Heart right ventricle (tissue), 16 donors: ENCODE results near the gene ZBTB9. TPM values are rescaled to one million over a fixed set of nuclear protein-coding genes. Genes with fewer than 3 reads are reported as not detected.

ENCODE experiments used
- ATAC-seq, 8 donors: fragments of 200-7000 bp; cut with Tn5 transposase; one replicate each; pipeline ENCODE4 v1.9.1; 2020; ENCODE audit warnings: mild to moderate bottlenecking in 8 of 8, moderate library complexity in 8 of 8, moderate number of reproducible peaks in 1 of 8
- DNase-seq, 2 donors: peaks; one replicate each; pipeline ENCODE4 v3.0.0-alpha.2; 2020
- H3K27ac ChIP-seq, 10 donors: fragments of 200-600 bp; sonication (generic) in 2 of 10; one replicate each; pipeline versions ENCODE4 v1.5.0 to v1.8.0; 2020 to 2022; ENCODE audit warnings: mild to moderate bottlenecking in 3 of 10
- H3K27me3 ChIP-seq, 7 donors: fragments of 200-600 bp; one replicate each; pipeline ENCODE4 v1.8.0; 2021 to 2022; ENCODE audit warnings: mild to moderate bottlenecking in 2 of 7
- H3K36me3 ChIP-seq, 9 donors: fragments of 200-600 bp; sonication (generic) in 1 of 9; one replicate each; pipeline versions ENCODE4 v1.5.0 to v1.8.0; 2020 to 2022; ENCODE audit warnings: mild to moderate bottlenecking in 2 of 9
- H3K4me1 ChIP-seq, 9 donors: fragments of 200-600 bp; sonication (generic) in 1 of 9; one replicate each; pipeline versions ENCODE4 v1.5.0 to v1.8.0; 2020 to 2022; ENCODE audit warnings: mild to moderate bottlenecking in 4 of 9
- H3K4me3 ChIP-seq, 10 donors: fragments of 200-600 bp; sonication (generic) in 2 of 10; one replicate each; pipeline versions ENCODE4 v1.5.0 to v1.8.0; 2020 to 2022; ENCODE audit warnings: mild to moderate bottlenecking in 7 of 10, moderate library complexity in 2 of 10
- H3K9me3 ChIP-seq, 11 donors: fragments of 200-600 bp in 10 of 11; sonication (generic) in 2 of 11; one replicate each; pipeline versions ENCODE4 v1.5.0 to v1.8.0; 2013 to 2022; ENCODE audit warnings: mild to moderate bottlenecking in 2 of 11, control low read depth in 1 of 11, moderate library complexity in 1 of 11
- CTCF ChIP-seq, 9 donors: fragments of 200-600 bp; sonication (generic) in 2 of 9; IDR thresholded peaks; one replicate each; pipeline versions ENCODE4 v1.5.0 to v1.8.0; 2021 to 2022; ENCODE audit warnings: antibody characterized with exemption in 9 of 9, mild to moderate bottlenecking in 5 of 9, moderate library complexity in 1 of 9
- WGBS, 2 donors: extraction: QIAGEN DNeasy Blood & Tissue Kit; methylation state at CpG; one replicate each; pipeline ENCODE4 v1.1.7; 2013; ENCODE audit warnings: inconsistent platforms in 1 of 2; 5-methylcytosine and 5-hydroxymethylcytosine counted together
- intact Hi-C, 10 donors: fragments of 100-400 bp; cut with DNase I; formaldehyde crosslinking; loops; one replicate each; pipeline versions ENCODE4 v1.11.1 to v1.14.2; 2022
- polyA plus RNA-seq, 2 donors: library from polyadenylated mRNA; stranded (reverse); fragments of 200-250 nt; gene quantifications; one replicate each; pipeline ENCODE4 v1.2.3, GENCODE V29; 2013
- total RNA-seq, 10 donors: library from RNA; stranded (reverse); fragmentation: NEBNext Ultra II Directional in 3 of 10; extraction: Animal tissue kit (Norgen Biotek cat#: 25700) in 3 of 10; gene quantifications; one replicate each; pipeline versions ENCODE4 v1.2.1 to v1.2.4, GENCODE V29; 2021 to 2023
- donor health status: Arrhythmogenic right ventricular cardiomyopathy.
- donor health status: ischemic (EF 13 %, LVEDD 7.1; RV severe dilation, severe dysfunction).
- donor health status: healthy with polysubstance abuse.
- donor health status: DM: no; HTN: yes; CAD: no.
- donor health status: DM: no; HTN: no; CAD: no.
- donor health status: ischemic (EF 25% LVEDD 6.9; RV normal size, moderate dysfunction).
- donor health status: ischemic (EF 25% LVEDD 5.7; RV mildly dilated, moderate dysfunction).
- donor health status: healthy.
- donor health status: DM: yes; HTN: yes; CAD: no.
- donor health status: Ischemic cardiomyopathy.
- donor health status: ischemic (EF 35%, LVEDD 5.7; RV mildly dilated, moderate dysfunction).
- donor health status: nonischemic (EF 11% LVEDD 7.7; RV severe dilation, severe dysfunction).
- donor health status: DM: yes; HTN: yes; CAD: no.
- donor health status: PGD.
- donor health status: ischemic (EF 29% LVEDD 5.4; RV normal size, mild dysfunction).
- donor health status: nonischemic (EF 23%, LVEDD 6.1; RV moderate dilation, normal function).

The ZBTB9 gene
- total and polyA plus RNA-seq, 12 donors: 1.2 to 6.5 (median 4.8) TPM

GRCh38 chr6:33424855-33425667, 29.3 kb upstream of the ZBTB9 start:
- intact Hi-C loops: loop anchor here in 3 of 10 donors (5.0 to 10.0 kb wide), 3 partner anchors 33 to 152 kb away; partner anchors contain the start of gene KIFC1 (in 1 of the 3)
- Histone ChIP-seq H3K27ac (peak overlapping the region; percentile 85 to 97 (median 92)), H3K4me3 (peak overlapping the region; percentile 47 to 74 (median 64)), H3K9me3 (no peaks in the 10 kb centered on the region), H3K36me3 (no peaks in the 10 kb centered on the region), H3K4me1 (peaks cover 13 to 49% (median 38%) of the 10 kb centered on the region in 9 donors), H3K27me3 (no peaks in the 10 kb centered on the region)
- TF ChIP-seq CTCF (IDR thresholded peaks at IDR 0.05): no peak
- DNase-seq (peak in 1 of 2 donors; percentile 37), ATAC-seq (peak in 6 of 8 donors; percentile 0 to 3 (median 1))
- WGBS, 2 donors: 13 to 15% methylated on average over 12 of the region's 12 CpGs

DNA sequence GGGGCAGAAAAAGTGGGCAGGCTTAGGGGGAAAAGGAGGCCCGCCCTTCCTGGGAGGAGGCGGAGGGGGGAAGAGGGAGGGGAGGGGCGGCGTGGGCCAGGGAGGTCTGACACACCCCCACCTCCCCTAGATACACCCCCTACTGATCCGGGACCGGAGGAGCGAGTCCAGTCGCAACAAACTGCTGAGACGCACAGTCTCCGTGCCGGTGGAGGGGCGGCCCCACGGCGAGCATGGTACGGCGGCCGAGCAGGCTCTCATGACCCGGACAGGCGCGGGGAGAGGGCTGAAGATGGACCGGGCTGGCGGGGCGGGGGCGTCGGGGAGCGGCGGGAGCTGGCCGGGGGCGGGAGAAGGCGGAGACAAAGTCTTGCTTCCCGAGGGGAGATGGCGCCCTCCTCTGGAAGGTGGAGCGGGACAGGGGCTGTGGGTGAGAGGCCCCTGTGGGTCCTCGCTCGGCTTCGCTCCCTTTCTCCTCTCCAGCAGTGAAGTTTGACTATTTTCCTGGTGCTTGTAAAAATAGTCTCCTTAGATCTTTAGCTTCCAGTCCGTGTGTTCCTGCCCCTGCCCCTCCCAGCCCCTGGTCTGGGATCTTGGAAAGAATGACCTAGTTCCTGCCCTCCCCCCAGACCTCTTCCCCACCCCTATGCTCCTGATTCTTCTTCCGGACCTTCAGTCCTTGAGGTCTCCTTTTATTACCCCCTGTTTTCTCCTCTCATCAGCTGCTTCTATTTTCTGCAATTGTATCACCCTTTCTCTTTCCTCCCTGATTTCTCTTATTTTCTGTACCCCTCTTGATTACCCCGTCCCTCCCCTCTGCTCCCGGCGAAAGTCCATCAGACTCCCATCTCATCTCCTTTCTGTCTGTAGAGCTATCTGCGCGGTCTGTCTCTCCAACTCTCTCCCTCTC, 28.5 kb upstream of the ZBTB9 start:
- WGBS, 2 donors: 1 to 3% methylated on average over 43 of the region's 43 CpGs
- Histone ChIP-seq H3K4me1 (peaks cover 15 to 57% (median 46%) of the 10 kb centered on the region in 9 donors), H3K4me3 (peak overlapping the region; percentile 47 to 74 (median 64)), H3K36me3 (no peaks in the 10 kb centered on the region), H3K9me3 (no peaks in the 10 kb centered on the region), H3K27ac (peak overlapping the region; percentile 85 to 97 (median 92)), H3K27me3 (no peaks in the 10 kb centered on the region)
- DNase-seq (peak; percentile 86 to 91), ATAC-seq (peak; percentile 80 to 87 (median 84))
- TF ChIP-seq CTCF (IDR thresholded peaks at IDR 0.05): peak; percentile 20 to 81 (median 70)
- intact Hi-C loops: loop anchor here in 5 of 10 donors (1.0 to 10.0 kb wide), 5 partner anchors 34 to 151 kb away; partner anchors contain the start of gene KIFC1 (in 4 of the 5)

DNA sequence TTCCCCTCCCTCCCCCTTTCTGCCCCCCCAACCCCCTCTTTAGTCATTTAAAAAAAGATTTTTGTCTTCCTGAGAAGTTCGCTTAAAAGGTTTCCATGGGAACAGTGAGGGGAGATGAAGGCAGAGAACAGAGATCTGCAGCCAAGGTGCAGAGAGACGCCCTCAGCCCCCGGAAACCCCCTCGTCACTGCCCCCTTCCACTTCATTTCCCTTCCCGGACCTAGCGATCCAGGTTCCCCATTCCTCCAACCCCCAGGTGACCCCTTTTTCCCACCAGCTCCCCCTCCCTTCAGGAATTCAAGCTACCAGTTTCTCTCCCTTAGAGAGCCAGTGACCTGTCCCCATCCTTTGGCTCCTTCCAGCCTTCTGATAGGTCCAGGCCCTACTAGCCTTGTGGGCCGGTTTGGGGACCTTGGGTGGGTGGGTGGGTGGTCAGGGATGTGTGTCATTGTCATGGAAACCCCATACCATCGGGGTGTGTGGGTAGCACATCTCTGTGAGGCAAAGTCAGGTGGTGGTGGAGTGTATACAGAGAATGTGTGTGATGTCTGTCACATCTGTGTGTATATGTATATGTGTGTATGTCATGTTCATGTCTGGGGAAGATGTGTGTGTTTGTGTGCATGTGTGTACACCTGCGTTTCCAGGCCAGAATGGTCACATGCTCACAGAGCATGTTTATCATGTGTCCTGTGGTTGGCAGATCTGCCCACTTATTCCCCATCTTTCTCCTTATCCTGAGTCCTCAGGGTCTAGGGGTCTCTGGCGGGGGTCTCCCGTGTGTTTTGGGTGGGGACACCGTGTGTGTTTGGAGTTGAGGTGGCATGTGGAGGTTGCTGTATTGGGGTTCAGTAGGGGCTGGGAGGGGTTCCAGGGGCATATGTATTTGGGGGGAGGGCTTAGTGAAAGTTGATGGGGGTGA, 27.5 kb upstream of the ZBTB9 start:
- intact Hi-C loops: loop anchor here in 5 of 10 donors (1.0 to 10.0 kb wide), 5 partner anchors 35 to 150 kb away; partner anchors contain the start of gene KIFC1 (in 4 of the 5)
- peak overlapping the region; percentile 50 to 74 (median 66) for H3K4me3 ChIP-seq
- H3K36me3 ChIP-seq: no peaks in the 10 kb centered on the region
- H3K27ac ChIP-seq: peak overlapping the region; percentile 85 to 97 (median 92)
- no peak for DNase-seq
- TF ChIP-seq CTCF (IDR thresholded peaks at IDR 0.05): no peak
- no peaks in the 10 kb centered on the region for H3K9me3 ChIP-seq
- peaks cover 18 to 66% (median 55%) of the 10 kb centered on the region in 9 donors for H3K4me1 ChIP-seq
- WGBS, 2 donors: 11 to 12% methylated on average over 12 of the region's 12 CpGs
- no peak for ATAC-seq
- no peaks in the 10 kb centered on the region for H3K27me3 ChIP-seq
